HG03045 (cell line): ENCODE measurements around the gene NDST1.
A peak's percentile ranks its signal among the peaks of the same experiment; 100 is the strongest.

ENCODE experiments used
- ATAC-seq: cut with Tn5 transposase; IDR thresholded peaks from one replicate; pipeline ENCODE4 v1.9.1; 2021; ENCODE audit warnings: mild to moderate bottlenecking, moderate library complexity; ENCODE audit not compliant: unreplicated experiment

Gene NDST1

DNA sequence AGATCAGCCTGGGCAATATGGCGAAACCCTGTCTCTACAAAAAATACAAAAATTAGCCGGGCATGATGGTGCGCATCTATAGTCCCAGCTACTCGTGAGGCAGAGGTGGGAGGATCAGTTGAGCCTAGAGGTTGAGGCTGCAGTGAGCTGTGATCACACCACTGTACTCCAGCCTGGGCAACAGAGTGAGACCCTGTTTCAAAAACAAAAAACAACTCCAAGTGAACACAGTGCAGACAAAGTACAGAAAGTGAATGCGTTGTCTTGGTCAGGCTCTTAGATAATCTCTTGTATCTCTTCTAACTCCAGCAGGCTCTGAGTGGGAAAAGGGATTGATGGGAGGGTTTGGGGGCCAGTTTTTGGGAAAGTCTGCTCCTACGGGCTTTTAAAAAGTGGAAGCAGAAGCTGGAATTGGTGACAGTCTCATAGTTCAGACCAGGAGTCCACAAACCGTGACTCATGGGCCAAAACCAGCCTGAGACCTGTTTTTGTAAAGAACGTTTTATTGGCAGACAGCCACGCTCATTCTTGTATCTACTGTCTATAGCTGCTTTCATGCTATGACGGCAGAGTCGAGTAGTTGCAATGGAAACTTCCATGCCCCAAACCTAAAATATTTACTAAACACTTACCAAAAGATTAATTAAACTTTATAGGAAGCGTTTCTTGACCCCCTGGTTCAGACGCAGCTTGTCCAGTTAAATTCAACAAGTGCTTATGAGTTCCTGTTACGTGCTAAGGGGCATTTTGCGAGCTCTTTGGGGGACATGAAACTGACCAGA lies 32.9 kb downstream of the NDST1 start:
- ATAC-seq = no peak

DNA sequence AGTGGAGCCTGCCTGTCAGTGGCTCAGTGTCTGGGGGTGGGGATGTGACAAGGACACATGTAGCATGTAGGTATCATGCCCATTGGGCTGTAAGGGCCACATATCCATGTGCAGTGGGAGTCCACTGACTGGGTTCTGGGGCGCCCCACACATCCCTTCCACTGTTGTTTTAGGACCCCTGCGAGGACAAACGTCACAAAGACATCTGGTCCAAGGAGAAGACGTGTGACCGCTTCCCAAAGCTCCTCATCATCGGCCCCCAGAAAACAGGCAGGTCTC lies 33.4 kb downstream of the NDST1 start:
- no peak for ATAC-seq

DNA sequence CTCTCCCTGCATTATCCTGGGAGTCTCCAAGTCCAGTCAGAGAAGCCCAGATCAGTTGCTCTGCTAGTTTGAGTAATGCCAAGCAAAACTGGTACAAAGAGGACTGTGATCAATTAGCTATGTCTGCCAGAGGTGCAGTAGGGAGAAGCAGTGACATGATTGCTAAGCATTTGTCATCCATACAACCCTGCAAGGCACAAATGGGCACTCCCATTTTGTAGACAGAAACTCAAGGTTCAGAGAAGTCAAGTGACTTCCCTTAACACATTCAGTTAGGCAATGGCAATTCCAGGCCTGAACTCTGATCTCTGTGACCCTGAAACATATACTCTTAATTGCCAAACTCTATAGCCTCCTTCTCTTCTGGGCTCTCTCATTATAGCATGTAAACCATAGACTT lies 34.0 kb downstream of the NDST1 start:
- no peak for ATAC-seq

DNA sequence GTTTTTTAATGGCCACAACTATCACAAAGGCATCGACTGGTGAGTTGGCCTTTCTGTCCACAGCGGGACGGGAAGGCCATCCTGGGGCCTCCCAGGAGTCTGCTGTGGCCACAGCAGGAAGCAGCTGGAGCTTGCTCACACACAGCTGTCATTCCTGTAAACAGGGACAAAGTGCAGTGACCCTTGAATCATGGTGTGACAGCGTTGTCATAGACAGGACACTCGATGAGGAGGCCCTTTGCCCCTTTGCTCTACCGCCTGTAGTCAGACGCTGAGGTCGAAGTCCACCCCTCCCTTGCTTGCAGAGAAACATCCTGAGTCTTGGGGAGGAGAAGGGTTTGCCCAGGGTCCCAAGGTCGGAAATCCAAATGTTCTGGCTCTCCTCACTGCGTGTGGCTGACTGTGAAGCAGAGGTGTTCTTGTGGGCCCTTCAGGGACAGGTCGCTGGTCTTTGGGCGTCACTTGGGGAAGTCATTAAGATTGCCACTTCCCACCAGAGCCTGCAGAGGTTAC lies 35.1 kb downstream of the NDST1 start:
- no peak for ATAC-seq

DNA sequence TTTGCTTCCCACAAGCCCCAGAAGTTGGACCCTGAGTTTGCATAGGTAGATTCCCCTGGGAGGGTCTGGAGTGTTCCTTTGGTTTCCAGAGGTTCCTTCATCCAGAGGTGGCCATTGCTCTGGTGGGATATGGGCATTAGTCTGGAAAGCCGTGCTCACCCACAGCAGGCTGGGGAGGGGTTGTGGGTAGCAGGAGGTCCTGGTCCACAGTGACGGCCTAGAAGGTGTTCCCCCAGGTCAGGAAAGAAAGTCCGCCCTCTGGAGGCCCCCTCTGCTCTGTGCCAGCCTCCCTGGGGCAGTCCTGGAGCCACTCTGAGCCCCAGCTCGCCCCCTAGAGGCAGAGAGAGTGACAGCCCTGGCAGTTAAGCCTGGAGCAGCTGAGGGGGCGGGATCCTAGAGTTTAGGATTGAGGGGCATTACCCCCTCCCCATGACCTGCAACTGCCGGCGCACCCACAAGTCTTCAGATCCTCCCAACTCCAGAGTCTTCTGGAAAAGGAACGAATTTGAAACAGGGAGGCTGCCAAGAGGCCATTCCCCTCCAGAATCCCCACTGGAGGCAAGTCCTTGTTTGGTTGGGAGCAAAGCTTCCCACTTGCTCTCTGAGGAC lies 36.8 kb downstream of the NDST1 start:
- ATAC-seq = peak; percentile 76

DNA sequence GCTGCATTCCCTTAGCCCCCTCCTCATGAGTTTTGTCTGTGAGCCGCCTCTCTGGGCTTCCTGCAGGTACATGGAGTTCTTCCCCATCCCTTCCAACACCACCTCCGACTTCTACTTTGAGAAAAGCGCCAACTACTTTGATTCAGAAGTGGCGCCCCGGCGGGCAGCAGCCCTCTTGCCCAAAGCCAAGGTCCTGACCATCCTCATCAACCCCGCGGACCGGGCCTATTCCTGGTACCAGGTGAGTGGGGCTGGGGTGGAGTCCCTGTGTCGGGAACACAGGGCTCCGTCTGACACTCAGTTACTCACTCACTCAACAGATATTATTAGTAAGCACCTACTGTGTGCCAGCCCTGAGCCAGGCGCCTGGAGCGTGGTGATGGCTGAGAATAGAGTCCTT lies 37.3 kb downstream of the NDST1 start:
- no peak for ATAC-seq

DNA sequence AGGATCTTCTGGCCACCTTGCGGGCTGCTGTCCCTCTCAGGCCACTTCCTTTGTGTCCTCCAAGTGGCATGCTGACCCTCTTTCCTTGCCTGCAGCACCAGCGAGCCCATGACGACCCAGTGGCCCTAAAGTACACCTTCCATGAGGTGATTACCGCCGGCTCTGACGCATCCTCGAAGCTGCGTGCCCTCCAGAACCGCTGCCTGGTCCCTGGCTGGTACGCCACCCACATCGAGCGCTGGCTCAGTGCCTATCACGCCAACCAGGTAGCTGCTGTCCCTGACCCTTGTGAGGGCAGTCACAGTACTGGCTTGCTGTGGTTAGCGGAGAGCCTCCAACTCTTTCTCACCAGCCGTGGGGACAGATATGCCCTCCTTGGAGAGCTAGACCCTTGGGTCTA lies 40.2 kb downstream of the NDST1 start:
- ATAC-seq = no peak

DNA sequence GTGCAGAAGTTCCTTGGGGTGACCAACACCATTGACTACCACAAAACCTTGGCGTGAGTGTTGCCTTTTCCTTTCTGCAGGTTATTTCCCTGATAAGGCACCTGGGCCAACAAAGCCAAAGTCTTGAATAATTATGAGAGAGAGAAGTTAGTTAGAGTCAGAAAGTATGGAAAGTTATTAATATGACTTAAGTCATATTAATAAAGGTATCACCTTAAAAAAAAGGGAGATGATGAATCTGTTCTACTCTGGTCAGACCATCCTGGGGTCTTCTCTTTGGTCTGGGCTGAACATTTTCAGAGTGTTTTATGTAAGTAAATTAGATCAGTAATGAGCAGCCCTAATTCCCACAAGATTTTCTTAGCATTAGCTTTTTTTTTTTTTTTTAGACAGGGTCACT lies 41.8 kb downstream of the NDST1 start:
- ATAC-seq = no peak

DNA sequence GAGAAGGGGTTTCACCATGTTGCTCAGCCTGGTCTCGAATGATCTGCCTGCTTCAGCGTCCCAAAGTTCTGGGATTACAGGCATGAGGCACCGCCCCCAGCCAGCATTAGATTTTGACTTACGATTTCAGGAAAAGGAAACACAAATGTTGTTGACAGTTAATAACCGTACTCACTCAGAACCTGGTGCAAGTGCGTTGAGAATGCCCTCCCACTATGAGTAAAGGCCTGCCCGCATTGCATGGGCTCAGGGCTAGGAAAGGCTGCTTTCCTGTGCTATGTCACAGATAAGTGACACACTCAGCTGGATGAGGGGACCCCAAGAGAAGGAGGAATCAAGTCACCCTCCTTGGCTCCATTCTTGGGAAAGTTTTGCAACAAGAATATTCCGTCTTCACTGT lies 42.4 kb downstream of the NDST1 start:
- no peak for ATAC-seq

DNA sequence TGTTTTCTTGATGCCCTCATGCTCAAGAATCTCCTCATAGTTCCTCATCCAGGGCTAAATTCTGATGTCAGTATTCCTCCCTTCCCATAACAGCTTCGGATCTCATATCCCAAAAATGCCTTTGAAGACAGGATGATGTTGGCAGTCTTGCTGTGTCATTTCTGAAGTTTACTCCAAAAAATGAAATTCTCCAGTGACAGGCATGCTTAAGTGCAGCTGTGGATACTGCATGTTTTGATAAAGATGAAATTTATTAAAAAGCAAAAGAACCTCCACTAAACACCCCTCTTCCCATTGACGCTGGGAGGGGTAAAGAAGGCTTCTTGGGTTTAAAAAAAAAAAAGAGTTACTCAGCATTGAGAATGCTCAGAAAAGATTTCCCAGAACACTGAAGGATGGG lies 43.1 kb downstream of the NDST1 start:
- no peak for ATAC-seq

DNA sequence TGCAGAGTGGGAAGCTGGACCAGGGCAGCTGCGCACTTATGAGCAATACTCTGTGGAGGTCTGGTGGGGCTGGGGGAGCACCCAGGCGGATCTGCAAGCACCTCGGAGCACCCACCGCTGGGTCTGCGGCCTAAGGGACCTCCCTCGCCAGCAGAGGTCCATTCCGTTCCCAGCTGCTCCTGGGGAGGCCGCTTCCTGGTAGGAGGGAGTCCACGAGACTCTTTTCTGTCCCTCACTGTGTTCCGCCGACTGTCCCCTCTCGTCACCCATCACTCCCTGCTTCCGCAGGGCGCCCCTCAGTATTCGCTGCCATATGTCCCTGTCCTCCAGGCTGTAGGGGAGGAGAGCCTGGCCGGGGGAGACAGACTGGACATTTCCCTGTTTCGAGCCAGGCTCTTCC lies 45.5 kb downstream of the NDST1 start:
- no peak for ATAC-seq

DNA sequence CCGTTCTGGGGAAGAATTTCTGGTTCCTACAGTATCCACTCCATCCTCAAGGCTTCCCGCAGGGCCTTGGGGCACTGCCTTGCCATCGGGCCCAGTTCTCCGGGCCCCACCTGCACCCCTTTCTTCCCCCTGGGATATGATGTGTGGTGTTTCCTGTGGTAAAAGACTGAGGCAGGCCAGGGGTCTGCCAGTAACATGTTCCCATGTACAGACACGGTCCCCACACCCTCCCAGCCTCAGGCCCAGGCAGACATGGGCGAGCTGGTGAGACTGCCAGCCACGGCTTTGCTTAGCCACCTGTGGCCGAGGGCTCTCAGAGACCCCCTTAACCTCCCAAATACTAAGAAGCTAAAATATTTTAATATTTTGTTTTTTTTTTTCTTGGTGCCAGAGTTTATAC lies 46.0 kb downstream of the NDST1 start:
- no peak for ATAC-seq

DNA sequence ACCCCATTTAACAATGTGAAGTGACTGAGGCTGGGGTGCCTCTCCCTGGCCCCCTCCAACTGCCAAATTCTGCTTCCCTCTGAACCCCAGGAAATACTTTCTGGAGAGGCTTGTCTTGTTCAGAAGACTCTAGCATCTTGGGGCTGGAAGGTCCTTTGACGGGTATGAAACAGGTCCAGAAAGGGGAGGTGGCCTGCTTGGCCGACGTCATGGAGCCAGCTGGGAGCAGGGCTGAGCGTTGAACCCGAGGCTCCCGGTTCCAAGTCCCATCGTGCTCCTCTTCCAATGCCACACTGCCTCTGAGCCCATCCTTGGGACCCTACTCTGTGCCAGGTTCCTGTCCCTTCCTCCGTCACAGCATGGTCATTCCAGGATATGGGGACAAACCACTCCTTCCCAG lies 46.9 kb downstream of the NDST1 start:
- no peak for ATAC-seq

DNA sequence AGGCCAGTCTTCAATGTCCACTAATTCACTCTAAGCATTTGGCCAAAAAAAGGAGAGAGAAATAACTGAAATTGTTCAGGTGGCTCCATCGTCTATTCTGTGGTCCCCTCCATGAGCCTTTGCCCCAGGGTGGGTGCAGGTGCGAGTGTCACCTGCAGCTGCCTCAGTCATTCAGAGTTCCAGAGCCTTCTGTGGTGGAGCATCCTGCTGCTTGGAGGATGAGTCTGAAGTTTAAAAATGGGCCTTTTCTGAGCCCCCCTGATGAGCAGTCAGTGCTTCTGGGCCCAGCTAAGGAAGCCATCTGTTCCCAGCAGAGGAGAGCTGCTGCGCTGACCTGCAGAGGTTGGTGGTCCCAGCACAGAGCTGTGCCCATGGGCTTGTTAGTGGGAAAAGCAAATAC lies 48.2 kb downstream of the NDST1 start:
- no peak for ATAC-seq

DNA sequence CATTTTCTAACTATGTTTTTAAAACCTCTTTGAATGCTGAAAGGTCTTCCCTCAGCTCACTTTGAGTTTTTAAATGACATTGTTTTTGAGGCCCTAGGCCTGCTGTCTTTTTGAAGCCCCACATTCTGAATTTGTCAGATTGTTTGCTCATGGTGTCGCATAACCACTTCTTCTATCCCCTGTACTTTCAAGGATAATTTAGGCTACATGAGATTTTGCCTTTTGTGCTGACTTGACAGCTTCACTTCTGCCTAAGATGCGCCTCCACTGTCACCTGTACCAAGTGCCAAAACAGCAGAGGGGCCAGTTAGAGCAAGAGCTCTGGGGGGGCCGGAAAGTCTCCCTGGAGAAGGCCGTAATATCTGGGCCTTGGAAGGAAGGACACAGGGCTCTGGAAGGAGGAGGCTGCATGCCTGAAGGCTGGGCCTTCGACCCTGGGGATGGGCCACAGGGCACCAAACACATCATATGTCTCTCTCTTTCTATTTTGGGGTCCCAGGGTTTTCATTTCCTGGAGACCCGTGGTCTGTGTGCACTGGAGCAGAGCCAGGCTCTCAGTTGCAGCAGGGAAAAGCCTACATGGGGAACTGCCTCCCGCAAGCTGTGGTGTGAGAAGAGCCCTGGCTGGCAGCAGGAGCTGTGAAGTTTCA lies 49.1 kb downstream of the NDST1 start:
- no peak for ATAC-seq

DNA sequence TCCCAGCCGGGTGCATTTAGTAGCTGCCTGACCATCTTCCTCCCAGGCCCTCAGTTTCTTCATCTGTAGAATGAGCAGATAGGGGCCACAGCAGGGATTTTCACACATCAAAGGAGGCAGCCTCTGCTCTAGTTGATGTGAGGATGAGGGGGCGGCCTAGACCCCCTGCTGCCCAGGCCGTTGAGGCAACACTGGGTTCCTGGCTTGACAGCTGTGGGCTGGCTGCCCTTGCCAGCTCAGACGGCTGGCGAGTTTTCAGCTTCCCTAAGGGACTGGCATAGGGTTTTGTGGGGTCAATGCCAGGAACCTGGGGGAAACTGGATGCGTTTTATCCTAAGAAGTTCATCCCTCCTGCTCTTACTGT lies 49.6 kb downstream of the NDST1 start:
- ATAC-seq = no peak

DNA sequence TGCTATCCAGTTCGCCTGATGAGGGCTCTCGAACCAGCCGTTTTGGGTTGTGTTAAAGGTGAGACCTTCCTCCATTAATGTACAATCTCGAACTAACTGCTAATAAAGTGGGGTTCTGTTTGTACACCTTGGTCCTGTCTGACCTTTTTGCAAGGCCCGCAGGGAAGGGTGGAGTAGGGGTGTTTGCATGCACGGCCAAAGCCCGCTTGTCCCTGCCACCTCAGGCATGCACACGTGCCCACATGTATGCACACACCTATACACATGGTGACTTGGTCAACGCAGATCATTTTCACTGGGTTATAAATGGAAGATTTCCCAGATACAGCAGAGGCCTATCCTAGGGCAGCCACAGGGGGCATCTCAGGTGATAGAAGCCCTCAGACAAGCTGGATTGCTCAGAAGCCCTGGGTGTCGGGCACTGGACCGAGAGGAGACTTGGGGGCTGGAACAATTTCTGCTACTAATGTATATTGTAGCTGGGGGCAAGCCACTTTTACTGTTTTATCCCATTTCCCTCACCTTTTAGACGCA lies 50.2 kb downstream of the NDST1 start:
- ATAC-seq = no peak

DNA sequence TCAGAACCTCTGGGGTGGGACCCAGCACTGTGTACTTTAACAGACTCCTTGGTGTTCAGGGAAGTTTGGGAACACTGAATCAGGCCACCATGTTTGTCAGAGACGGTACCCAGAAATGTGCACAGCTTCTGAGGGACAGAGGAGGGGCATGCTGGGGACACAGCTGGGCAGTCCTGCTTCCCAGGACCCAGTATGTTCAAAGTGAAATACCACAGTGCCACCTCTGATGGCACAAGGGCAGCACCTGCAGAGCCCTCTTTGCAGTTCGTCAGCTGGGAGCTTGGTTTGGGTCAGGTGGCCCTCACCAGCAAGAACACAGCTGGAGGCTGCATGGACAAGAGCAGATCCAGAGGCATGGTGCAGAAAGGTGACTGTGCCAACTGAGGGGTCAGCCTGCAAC lies 51.2 kb downstream of the NDST1 start:
- ATAC-seq = no peak

DNA sequence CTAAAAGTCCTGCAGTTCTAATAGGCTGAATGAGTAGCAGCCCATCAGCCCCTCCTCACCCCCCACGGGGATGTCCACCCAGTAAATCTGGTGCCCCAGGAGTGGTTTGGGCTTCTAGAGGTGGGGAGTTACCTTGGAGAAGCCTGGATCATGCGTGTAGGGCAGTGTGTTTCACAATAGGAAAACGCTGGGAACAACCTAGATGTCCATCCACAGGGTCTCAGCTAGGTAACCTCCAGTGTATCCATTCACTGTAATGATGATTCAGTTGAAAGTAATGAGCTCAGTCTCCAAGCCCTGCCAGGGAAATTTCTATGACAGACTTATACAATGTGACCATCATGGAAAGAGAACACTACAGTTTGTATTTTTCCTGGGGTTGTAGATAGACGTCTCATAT lies 51.8 kb downstream of the NDST1 start:
- ATAC-seq = no peak

DNA sequence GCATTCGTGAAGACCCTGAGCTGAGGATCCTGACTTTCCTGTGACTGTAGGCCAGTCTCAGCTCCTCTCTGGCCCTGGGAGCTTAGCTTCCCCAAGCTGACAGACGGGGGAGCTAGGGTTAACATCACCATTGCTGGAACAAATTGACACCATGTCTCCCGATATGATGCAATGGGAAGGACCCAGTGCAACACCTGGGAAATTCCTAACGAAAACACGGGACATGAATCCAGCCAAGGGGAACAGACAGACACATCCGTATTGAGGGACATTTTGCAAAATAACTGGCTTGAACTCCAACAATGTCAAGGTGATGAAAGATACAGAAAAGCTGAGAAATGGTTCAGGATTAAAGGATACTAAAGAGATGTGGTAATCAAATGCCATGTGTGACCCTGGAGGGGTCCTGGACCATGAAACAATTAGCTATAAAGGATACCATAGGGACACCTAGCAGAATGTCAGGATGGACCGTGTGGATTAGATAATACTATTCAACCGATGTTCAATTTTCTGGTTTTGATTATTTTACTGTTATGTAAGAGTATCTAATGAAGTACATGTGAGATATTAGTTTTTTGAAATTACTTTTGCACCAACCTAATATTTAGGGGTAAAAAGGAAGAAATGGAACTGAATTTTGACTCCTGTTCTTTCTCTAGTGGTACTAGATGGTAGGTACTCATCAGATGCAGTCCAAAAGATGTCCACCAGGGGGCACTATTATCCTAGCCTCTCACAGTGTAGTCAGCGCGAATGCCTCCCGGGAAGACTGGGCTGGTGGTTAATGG lies 52.7 kb downstream of the NDST1 start:
- peak; percentile 84 for ATAC-seq

DNA sequence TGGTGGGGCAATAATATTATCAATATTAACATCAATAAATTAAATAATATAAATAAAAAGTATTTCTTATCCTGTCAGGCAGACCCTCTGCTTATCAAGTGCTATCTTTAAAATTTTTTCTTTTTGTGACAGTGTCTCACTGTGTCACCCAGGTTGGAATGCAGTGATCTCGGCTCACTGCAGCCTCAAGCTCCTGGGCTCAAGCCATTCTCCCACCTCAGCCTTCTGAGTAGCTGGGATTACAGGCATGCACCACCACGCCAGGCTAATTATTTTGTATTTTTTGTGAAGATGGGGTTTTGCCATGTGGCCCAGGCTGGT lies 53.2 kb downstream of the NDST1 start:
- ATAC-seq = no peak
